ENCODE measurements around the gene SYNJ2.

SYNJ2 gene

DNA sequence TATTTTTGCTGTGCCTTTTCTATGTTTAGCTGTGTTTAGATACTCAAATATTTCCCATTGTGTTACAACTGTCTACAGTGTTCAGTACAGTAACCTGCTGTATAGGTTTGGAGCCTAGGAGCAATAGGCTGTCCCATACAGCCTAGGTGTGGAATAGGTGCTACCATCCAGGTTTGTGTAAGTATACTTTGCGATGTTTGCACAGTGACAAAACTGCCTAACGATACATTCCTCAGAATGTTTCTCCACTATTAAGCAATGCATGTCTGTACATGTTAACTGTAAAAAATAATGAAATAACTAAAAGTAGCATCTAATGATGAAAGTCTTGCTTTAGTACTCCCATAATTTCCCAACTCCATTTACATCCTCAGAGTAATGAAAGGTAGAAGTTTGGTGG lies 140.4 kb downstream of the SYNJ2 start:
- H3K27ac ChIP-seq (ENCODE audit: low read depth, low read length, severe bottlenecking), result no peak overlapping the region
- peaks cover 37% of the 10 kb centered on the region for H3K36me3 ChIP-seq (ENCODE audit: control insufficient read depth, insufficient read depth, low read length)
- H3K9me3 ChIP-seq (ENCODE audit: control insufficient read depth, low read length), result no peaks in the 10 kb centered on the region
- no CpG with 5 or more reads among the region's 2 CpGs for WGBS, 2 experiments (ENCODE audit: insufficient coverage in 2 of 2)
- no peaks in the 10 kb centered on the region for H3K4me1 ChIP-seq (ENCODE audit: control insufficient read depth, insufficient read depth, low read length, poor library complexity, severe bottlenecking)
- H3K4me3 ChIP-seq (ENCODE audit: extremely low read depth, insufficient read depth, low read length, poor library complexity, severe bottlenecking), result no peak overlapping the region

GRCh38 chr6:158124288-158124687 lies 142.6 kb downstream of the SYNJ2 start:
- H3K36me3 ChIP-seq (ENCODE audit: control insufficient read depth, insufficient read depth, low read length), result peaks cover 21% of the 10 kb centered on the region
- H3K4me3 ChIP-seq (ENCODE audit: extremely low read depth, insufficient read depth, low read length, poor library complexity, severe bottlenecking), result no peak overlapping the region
- no peaks in the 10 kb centered on the region for H3K4me1 ChIP-seq (ENCODE audit: control insufficient read depth, insufficient read depth, low read length, poor library complexity, severe bottlenecking)
- WGBS, 2 experiments (ENCODE audit: insufficient coverage in 2 of 2), result no CpG with 5 or more reads among the region's 1 CpG
- no peak overlapping the region for H3K27ac ChIP-seq (ENCODE audit: low read depth, low read length, severe bottlenecking)
- no peaks in the 10 kb centered on the region for H3K9me3 ChIP-seq (ENCODE audit: control insufficient read depth, low read length)

DNA sequence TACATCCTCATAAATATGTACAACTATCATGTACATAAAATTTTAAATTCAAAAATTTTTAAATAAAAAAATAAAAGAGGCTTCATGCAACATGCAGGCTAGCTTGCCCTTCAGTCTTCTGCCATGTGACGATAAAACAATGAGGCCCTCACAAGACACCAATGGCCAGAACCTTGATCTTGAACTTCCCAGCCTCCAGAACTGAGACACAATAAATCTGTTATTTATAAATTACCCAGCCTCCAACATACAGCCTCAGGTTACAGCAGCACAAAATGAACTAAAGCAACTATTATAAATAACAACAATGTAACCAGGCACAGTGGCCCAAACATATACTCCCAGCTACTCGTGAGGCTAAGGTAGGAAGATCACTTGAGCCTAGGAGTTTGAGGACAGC lies 143.6 kb downstream of the SYNJ2 start:
- Histone ChIP-seq H3K9me3 (ENCODE audit: control insufficient read depth, low read length) (no peaks in the 10 kb centered on the region), H3K4me1 (ENCODE audit: control insufficient read depth, insufficient read depth, low read length, poor library complexity, severe bottlenecking) (no peaks in the 10 kb centered on the region), H3K27ac (ENCODE audit: low read depth, low read length, severe bottlenecking) (no peak overlapping the region), H3K4me3 (ENCODE audit: extremely low read depth, insufficient read depth, low read length, poor library complexity, severe bottlenecking) (no peak overlapping the region), H3K36me3 (ENCODE audit: control insufficient read depth, insufficient read depth, low read length) (peaks cover 21% of the 10 kb centered on the region)
- WGBS, 2 experiments (ENCODE audit: insufficient coverage in 2 of 2), result 86 to 100% methylated on average over 1 of the region's 2 CpGs

DNA sequence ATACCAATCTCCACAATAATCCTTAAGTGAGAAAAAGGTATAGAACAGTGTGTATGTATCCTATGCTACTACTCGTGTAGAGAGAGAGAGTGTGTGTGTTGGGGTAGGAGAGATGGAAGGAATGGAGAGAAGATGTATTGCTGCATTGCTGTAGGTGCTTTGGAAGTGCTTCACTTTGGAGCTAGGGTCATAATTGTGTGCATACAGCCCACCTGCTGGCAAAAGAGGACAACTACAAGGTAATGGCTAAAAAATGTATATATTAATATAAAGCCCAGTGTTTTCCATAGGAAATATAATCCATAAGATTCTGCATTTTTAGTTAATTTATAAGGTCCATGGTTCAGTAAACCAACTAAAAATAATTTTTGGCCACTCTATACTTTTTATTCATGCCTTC lies 150.3 kb downstream of the SYNJ2 start:
- Histone ChIP-seq H3K4me1 (ENCODE audit: control insufficient read depth, insufficient read depth, low read length, poor library complexity, severe bottlenecking) (no peaks in the 10 kb centered on the region), H3K27ac (ENCODE audit: low read depth, low read length, severe bottlenecking) (no peak overlapping the region), H3K4me3 (ENCODE audit: extremely low read depth, insufficient read depth, low read length, poor library complexity, severe bottlenecking) (no peak overlapping the region), H3K36me3 (ENCODE audit: control insufficient read depth, insufficient read depth, low read length) (no peaks in the 10 kb centered on the region), H3K9me3 (ENCODE audit: control insufficient read depth, low read length) (no peaks in the 10 kb centered on the region)
- 62 to 86% methylated on average over 1 of the region's 1 CpG for WGBS, 2 experiments (ENCODE audit: insufficient coverage in 2 of 2)

DNA sequence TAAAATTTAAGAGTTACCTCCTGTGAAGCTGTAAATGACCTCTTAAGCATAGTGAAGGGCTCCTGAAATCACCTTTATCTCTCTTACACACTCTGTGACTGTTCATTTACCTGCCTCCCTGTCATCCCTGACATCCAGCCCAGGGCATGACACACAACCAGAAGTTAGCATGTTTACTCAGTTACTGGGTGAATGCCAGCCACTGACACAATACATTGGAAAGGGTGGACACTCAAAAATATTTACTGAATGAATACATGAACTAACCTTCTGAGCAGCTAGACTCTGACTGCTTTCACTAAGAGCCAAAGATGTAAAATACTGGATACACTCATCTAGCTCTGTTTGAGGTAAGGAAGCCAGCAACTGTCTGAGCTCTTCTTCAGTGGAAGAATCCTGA lies 161.1 kb downstream of the SYNJ2 start:
- Histone ChIP-seq H3K4me1 (ENCODE audit: control insufficient read depth, insufficient read depth, low read length, poor library complexity, severe bottlenecking) (no peaks in the 10 kb centered on the region), H3K36me3 (ENCODE audit: control insufficient read depth, insufficient read depth, low read length) (peaks cover 41% of the 10 kb centered on the region), H3K4me3 (ENCODE audit: extremely low read depth, insufficient read depth, low read length, poor library complexity, severe bottlenecking) (no peak overlapping the region), H3K27ac (ENCODE audit: low read depth, low read length, severe bottlenecking) (no peak overlapping the region), H3K9me3 (ENCODE audit: control insufficient read depth, low read length) (no peaks in the 10 kb centered on the region)

GRCh38 chr6:158143700-158144099 lies 162.0 kb downstream of the SYNJ2 start:
- Histone ChIP-seq H3K9me3 (ENCODE audit: control insufficient read depth, low read length) (no peaks in the 10 kb centered on the region), H3K27ac (ENCODE audit: low read depth, low read length, severe bottlenecking) (no peak overlapping the region), H3K36me3 (ENCODE audit: control insufficient read depth, insufficient read depth, low read length) (peaks cover 43% of the 10 kb centered on the region), H3K4me3 (ENCODE audit: extremely low read depth, insufficient read depth, low read length, poor library complexity, severe bottlenecking) (no peak overlapping the region), H3K4me1 (ENCODE audit: control insufficient read depth, insufficient read depth, low read length, poor library complexity, severe bottlenecking) (no peaks in the 10 kb centered on the region)
- no CpG with 5 or more reads among the region's 1 CpG for WGBS, 2 experiments (ENCODE audit: insufficient coverage in 2 of 2)
